GM19023 (cell line): ENCODE measurements around the gene KLF15.

Experiments
- ATAC-seq: cut with Tn5 transposase; IDR thresholded peaks from one replicate; pipeline ENCODE4 v1.9.1; 2021; ENCODE audit warnings: mild to moderate bottlenecking, moderate library complexity; ENCODE audit not compliant: unreplicated experiment

Gene KLF15

GRCh38 chr3:126322181-126322967 lies 34.8 kb downstream of the KLF15 start:
- no peak for ATAC-seq

GRCh38 chr3:126321490-126321889 lies 35.7 kb downstream of the KLF15 start:
- no peak for ATAC-seq

GRCh38 chr3:126320517-126321293 lies 36.5 kb downstream of the KLF15 start:
- no peak for ATAC-seq

- ATAC-seq: no peak
Observed at GRCh38 chr3:126319701-126320295, 37.4 kb downstream of the KLF15 start.

GRCh38 chr3:126317029-126317996 lies 39.9 kb downstream of the KLF15 start:
- ATAC-seq: no peak

GRCh38 chr3:126316501-126316939 lies 40.7 kb downstream of the KLF15 start:
- no peak for ATAC-seq

GRCh38 chr3:126316031-126316461 lies 41.2 kb downstream of the KLF15 start:
- no peak for ATAC-seq

GRCh38 chr3:126314790-126315658 lies 42.2 kb downstream of the KLF15 start:
- ATAC-seq: no peak

GRCh38 chr3:126314305-126314789 lies 42.9 kb downstream of the KLF15 start:
- ATAC-seq: no peak

- no peak for ATAC-seq
Observed at GRCh38 chr3:126313580-126314304, 43.5 kb downstream of the KLF15 start.

GRCh38 chr3:126313166-126313565 lies 44.0 kb downstream of the KLF15 start:
- no peak for ATAC-seq

- no peak for ATAC-seq
Observed at GRCh38 chr3:126312341-126312740, 44.9 kb downstream of the KLF15 start.

GRCh38 chr3:126311338-126311978 lies 45.8 kb downstream of the KLF15 start:
- ATAC-seq: no peak

- ATAC-seq: no peak
Observed at GRCh38 chr3:126310816-126311215, 46.4 kb downstream of the KLF15 start.

- ATAC-seq: no peak
Observed at GRCh38 chr3:126309861-126310655, 47.1 kb downstream of the KLF15 start.

- ATAC-seq: no peak
Observed at GRCh38 chr3:126309165-126309564, 48.0 kb downstream of the KLF15 start.

- ATAC-seq: no peak
Observed at GRCh38 chr3:126308394-126309125, 48.6 kb downstream of the KLF15 start.
